Measurements from ENCODE around the gene HDAC3. TPM values are rescaled to one million over a fixed set of nuclear protein-coding genes. Genes with fewer than 3 reads are reported as not detected.

Gene HDAC3
- total and polyA plus RNA-seq, 12 donors = 53.1 to 101 (median 80.5) TPM

- intact Hi-C loops (cut with DNase I) = no loop called here
- peak; percentile 63 to 77 (median 70) for DNase-seq
- peak overlapping the region; percentile 49 to 81 (median 59) for H3K4me3 ChIP-seq
- peaks cover 13 to 29% of the 10 kb centered on the region in 2 donors for H3K4me1 ChIP-seq (replicated peaks in 1 of 2)
- peak overlapping the region; percentile 82 to 92 (median 92) for H3K27ac ChIP-seq
- H3K27me3 ChIP-seq = no peaks in the 10 kb centered on the region
- no peaks in the 10 kb centered on the region for H3K9me3 ChIP-seq (replicated peaks in 1 of 3)
- H3K36me3 ChIP-seq (replicated peaks in 1 of 2) = peaks cover 0 to 34% of the 10 kb centered on the region in 2 donors
- TF ChIP-seq POLR2A (IDR thresholded peaks at IDR 0.05) (peak in 1 of 2 donors; percentile 40), CTCF (IDR thresholded peaks at IDR 0.05) (no peak)
- 1% methylated on average over 35 to 36 of the region's 36 CpGs for WGBS, 4 donors
Measured at GRCh38 chr5:141618030-141618803, 18.4 kb downstream of the HDAC3 start.

- TF ChIP-seq CTCF (IDR thresholded peaks at IDR 0.05) (no peak), POLR2A (IDR thresholded peaks at IDR 0.05) (no peak)
- Histone ChIP-seq H3K27me3 (no peaks in the 10 kb centered on the region), H3K9me3 (replicated peaks in 1 of 3) (no peaks in the 10 kb centered on the region), H3K4me3 (peak overlapping the region in 3 of 4 donors; percentile 49 to 81 (median 55)), H3K36me3 (replicated peaks in 1 of 2) (peaks cover 0 to 29% of the 10 kb centered on the region in 2 donors), H3K4me1 (replicated peaks in 1 of 2) (peaks cover 13 to 29% of the 10 kb centered on the region in 2 donors), H3K27ac (peak overlapping the region; percentile 82 to 92 (median 92))
- no peak for DNase-seq
- 3 to 6% (median 4%) methylated on average over 9 of the region's 9 CpGs for WGBS, 4 donors
- intact Hi-C loops (cut with DNase I) = no loop called here
Measured at GRCh38 chr5:141617682-141618029, 19.0 kb downstream of the HDAC3 start.

- DNase-seq = no peak
- Histone ChIP-seq H3K27me3 (no peaks in the 10 kb centered on the region), H3K27ac (peak overlapping the region; percentile 82 to 92 (median 92)), H3K4me1 (replicated peaks in 1 of 2) (peaks cover 13 to 29% of the 10 kb centered on the region in 2 donors), H3K4me3 (peak overlapping the region in 1 of 4 donors; percentile 55), H3K36me3 (replicated peaks in 1 of 2) (peaks cover 0 to 24% of the 10 kb centered on the region in 2 donors), H3K9me3 (replicated peaks in 1 of 3) (no peaks in the 10 kb centered on the region)
- TF ChIP-seq POLR2A (IDR thresholded peaks at IDR 0.05) (no peak), CTCF (IDR thresholded peaks at IDR 0.05) (no peak)
- WGBS, 4 donors = 30 to 40% (median 34%) methylated on average over 2 of the region's 2 CpGs
- intact Hi-C loops (cut with DNase I) = no loop called here
Measured at GRCh38 chr5:141617128-141617527, 19.5 kb downstream of the HDAC3 start.

- Histone ChIP-seq H3K36me3 (replicated peaks in 1 of 2) (peaks cover 0 to 14% of the 10 kb centered on the region in 2 donors), H3K4me3 (no peak overlapping the region), H3K27ac (peak overlapping the region in 2 of 5 donors; percentile 92), H3K27me3 (no peaks in the 10 kb centered on the region), H3K9me3 (replicated peaks in 1 of 3) (no peaks in the 10 kb centered on the region), H3K4me1 (replicated peaks in 1 of 2) (peaks cover 13 to 29% of the 10 kb centered on the region in 2 donors)
- no peak for TF ChIP-seq POLR2A (IDR thresholded peaks at IDR 0.05)
- no peak for DNase-seq
- 65 to 74% (median 73%) methylated on average over 9 of the region's 9 CpGs for WGBS, 4 donors
- intact Hi-C loops (cut with DNase I) = no loop called here
Measured at GRCh38 chr5:141615991-141616720, 20.5 kb downstream of the HDAC3 start.
